A549 (cell line): ENCODE data around the gene GRHL1.
"Not testable (repeated sequence)": the region's sequence is repeated elsewhere in the genome, so short reads cannot be mapped to it uniquely, and the experiment has no call there.

ENCODE experiments used
- EP300 ChIP-seq, 2 experiments: fragments of >200 bp; sonication (Bioruptor Twin); formaldehyde crosslinking; IDR thresholded peaks; 2 replicates in 1 of 2; 3 replicates in 1 of 2; pipeline ENCODE4 v1.6.1; 2016 to 2017
- HOXA7 ChIP-seq: fragments of 250-450 bp; sonication (Bioruptor Pico); IDR thresholded peaks from 2 replicates; pipeline ENCODE4 v1.5.0; 2020; ENCODE audit warnings: mild to moderate bottlenecking, moderate library complexity
- KDM5A ChIP-seq: fragments of 200-600 bp; sonication (generic); IDR thresholded peaks from 2 replicates; pipeline ENCODE4 v1.6.1; 2016; ENCODE audit warnings: antibody characterized with exemption, mild to moderate bottlenecking
- MAX ChIP-seq: IDR thresholded peaks from 2 replicates; pipeline ENCODE4 v1.6.1; 2012
- POLR2A ChIP-seq: IDR thresholded peaks from 2 replicates; pipeline ENCODE4 v1.6.1; 2012; ENCODE audit warnings: mild to moderate bottlenecking, low read length
- TF ChIP-seq, protein P1 (sequence below): fragments of >200 bp; sonication (Bioruptor Twin); formaldehyde crosslinking; IDR thresholded peaks from 3 replicates; pipeline ENCODE4 v1.5.1; 2016
- TF ChIP-seq, protein P2 (sequence below): IDR thresholded peaks from 2 replicates; pipeline ENCODE4 v1.6.1; 2012; ENCODE audit warnings: low read depth, borderline replicate concordance
- TF ChIP-seq, protein P3 (sequence below): fragments of 200-600 bp; sonication (generic); IDR thresholded peaks from 2 replicates; pipeline ENCODE4 v1.6.1; 2016; ENCODE audit warnings: antibody characterized with exemption, mild to moderate bottlenecking, moderate library complexity

- not testable (repeated sequence) for TF ChIP-seq POLR2A; KDM5A; EP300 (IDR thresholded peaks at IDR 0.05); HOXA7; MAX
- TF ChIP-seq, protein P1, sequence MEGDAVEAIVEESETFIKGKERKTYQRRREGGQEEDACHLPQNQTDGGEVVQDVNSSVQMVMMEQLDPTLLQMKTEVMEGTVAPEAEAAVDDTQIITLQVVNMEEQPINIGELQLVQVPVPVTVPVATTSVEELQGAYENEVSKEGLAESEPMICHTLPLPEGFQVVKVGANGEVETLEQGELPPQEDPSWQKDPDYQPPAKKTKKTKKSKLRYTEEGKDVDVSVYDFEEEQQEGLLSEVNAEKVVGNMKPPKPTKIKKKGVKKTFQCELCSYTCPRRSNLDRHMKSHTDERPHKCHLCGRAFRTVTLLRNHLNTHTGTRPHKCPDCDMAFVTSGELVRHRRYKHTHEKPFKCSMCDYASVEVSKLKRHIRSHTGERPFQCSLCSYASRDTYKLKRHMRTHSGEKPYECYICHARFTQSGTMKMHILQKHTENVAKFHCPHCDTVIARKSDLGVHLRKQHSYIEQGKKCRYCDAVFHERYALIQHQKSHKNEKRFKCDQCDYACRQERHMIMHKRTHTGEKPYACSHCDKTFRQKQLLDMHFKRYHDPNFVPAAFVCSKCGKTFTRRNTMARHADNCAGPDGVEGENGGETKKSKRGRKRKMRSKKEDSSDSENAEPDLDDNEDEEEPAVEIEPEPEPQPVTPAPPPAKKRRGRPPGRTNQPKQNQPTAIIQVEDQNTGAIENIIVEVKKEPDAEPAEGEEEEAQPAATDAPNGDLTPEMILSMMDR: not testable (repeated sequence)
- TF ChIP-seq, protein P2, sequence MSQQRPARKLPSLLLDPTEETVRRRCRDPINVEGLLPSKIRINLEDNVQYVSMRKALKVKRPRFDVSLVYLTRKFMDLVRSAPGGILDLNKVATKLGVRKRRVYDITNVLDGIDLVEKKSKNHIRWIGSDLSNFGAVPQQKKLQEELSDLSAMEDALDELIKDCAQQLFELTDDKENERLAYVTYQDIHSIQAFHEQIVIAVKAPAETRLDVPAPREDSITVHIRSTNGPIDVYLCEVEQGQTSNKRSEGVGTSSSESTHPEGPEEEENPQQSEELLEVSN: not testable (repeated sequence)
- TF ChIP-seq, protein P3, sequence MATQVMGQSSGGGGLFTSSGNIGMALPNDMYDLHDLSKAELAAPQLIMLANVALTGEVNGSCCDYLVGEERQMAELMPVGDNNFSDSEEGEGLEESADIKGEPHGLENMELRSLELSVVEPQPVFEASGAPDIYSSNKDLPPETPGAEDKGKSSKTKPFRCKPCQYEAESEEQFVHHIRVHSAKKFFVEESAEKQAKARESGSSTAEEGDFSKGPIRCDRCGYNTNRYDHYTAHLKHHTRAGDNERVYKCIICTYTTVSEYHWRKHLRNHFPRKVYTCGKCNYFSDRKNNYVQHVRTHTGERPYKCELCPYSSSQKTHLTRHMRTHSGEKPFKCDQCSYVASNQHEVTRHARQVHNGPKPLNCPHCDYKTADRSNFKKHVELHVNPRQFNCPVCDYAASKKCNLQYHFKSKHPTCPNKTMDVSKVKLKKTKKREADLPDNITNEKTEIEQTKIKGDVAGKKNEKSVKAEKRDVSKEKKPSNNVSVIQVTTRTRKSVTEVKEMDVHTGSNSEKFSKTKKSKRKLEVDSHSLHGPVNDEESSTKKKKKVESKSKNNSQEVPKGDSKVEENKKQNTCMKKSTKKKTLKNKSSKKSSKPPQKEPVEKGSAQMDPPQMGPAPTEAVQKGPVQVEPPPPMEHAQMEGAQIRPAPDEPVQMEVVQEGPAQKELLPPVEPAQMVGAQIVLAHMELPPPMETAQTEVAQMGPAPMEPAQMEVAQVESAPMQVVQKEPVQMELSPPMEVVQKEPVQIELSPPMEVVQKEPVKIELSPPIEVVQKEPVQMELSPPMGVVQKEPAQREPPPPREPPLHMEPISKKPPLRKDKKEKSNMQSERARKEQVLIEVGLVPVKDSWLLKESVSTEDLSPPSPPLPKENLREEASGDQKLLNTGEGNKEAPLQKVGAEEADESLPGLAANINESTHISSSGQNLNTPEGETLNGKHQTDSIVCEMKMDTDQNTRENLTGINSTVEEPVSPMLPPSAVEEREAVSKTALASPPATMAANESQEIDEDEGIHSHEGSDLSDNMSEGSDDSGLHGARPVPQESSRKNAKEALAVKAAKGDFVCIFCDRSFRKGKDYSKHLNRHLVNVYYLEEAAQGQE: not testable (repeated sequence)
Observed at GRCh38 chr2:10030798-10031197, 79.3 kb downstream of the GRHL1 start.
